Gastrocnemius medialis (tissue), 4 donors: ENCODE measurements around the gene HCN1.
"Not testable (repeated sequence)": the region's sequence is repeated elsewhere in the genome, so short reads cannot be mapped to it uniquely, and the experiment has no call there.

Source experiments
- POLR2A ChIP-seq, 2 donors: fragments of 450-650 bp; IDR thresholded peaks; one replicate each; pipeline ENCODE4 v1.6.1; 2017; ENCODE audit warnings: antibody characterized with exemption in 2 of 2, mild to moderate bottlenecking in 2 of 2, moderate library complexity in 2 of 2
- TF ChIP-seq, protein P1 (sequence below), 5 experiments: fragments of 450-650 bp in 3 of 5; fragments of 200-600 bp in 2 of 5; sonication (generic) in 2 of 5; IDR thresholded peaks in 4 of 5; conservative IDR thresholded peaks in 1 of 5; 1 replicate in 4 of 5; 2 replicates in 1 of 5; pipeline ENCODE4 v1.5.1; 2016 to 2019; ENCODE audit warnings: antibody characterized with exemption in 5 of 5, mild to moderate bottlenecking in 3 of 5, moderate library complexity in 3 of 5

DNA sequence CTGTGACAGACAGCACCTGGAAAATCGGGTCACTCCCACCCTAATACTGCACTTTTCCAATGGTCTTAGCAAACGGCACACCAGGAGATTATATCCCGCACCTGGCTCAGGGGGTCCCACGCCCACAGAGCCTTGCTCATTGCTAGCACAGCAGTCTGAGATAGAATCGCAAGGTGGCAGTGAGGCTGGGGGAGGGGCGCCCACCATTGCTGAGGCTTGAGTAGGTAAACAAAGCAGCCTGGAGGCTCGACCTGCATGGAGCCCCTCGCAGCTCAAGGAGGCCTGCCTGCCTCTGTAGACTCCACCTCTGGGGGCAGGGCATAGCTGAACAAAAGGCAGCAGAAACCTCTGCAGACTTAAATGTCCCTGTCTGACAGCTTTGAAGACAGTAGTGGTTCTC, 383.6 kb downstream of the HCN1 start:
- not testable (repeated sequence) for TF ChIP-seq POLR2A (IDR thresholded peaks at IDR 0.05)
- TF ChIP-seq, protein P1, sequence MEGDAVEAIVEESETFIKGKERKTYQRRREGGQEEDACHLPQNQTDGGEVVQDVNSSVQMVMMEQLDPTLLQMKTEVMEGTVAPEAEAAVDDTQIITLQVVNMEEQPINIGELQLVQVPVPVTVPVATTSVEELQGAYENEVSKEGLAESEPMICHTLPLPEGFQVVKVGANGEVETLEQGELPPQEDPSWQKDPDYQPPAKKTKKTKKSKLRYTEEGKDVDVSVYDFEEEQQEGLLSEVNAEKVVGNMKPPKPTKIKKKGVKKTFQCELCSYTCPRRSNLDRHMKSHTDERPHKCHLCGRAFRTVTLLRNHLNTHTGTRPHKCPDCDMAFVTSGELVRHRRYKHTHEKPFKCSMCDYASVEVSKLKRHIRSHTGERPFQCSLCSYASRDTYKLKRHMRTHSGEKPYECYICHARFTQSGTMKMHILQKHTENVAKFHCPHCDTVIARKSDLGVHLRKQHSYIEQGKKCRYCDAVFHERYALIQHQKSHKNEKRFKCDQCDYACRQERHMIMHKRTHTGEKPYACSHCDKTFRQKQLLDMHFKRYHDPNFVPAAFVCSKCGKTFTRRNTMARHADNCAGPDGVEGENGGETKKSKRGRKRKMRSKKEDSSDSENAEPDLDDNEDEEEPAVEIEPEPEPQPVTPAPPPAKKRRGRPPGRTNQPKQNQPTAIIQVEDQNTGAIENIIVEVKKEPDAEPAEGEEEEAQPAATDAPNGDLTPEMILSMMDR (IDR thresholded peaks at IDR 0.05 in 4 of 5, conservative IDR thresholded peaks at IDR 0.05 in 1 of 5), result not testable (repeated sequence)
